ENCODE measurements around the gene PRKCE. TPM values are rescaled to one million over a fixed set of nuclear protein-coding genes. Genes with fewer than 3 reads are reported as not detected.

PRKCE gene
- total and polyA plus RNA-seq, 2 donors (not counting 1 experiment from before 2014, with no cell fraction given): 23.6 to 271 TPM

DNA sequence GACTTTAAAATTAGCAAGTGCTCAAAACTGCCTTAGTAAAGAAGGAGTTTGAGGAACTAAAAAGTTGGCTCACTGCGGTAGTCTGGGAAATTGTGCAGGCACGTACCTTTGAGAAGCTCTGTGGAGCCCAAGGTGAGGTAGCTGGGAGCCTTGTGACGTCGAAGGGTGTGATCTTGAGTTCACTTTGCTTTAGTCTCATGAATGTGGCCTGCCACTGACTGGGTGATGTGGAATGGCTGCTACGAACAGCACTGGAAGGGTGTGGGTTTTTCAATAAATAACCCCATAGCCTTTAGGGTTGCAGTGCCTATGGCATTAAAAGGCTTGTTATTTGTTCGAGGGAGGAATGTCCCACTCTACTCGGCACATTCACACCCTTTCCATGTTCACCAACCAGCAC lies 312.3 kb downstream of the PRKCE start:
- H2AFZ ChIP-seq (ENCODE audit: insufficient read depth, low read depth, low read length, poor library complexity, severe bottlenecking): no peak overlapping the region
- peaks cover 13 to 20% of the 10 kb centered on the region in 2 donors for H3K4me1 ChIP-seq (ENCODE audit: control insufficient read depth in 2 of 2, insufficient read depth in 2 of 2, low read length in 2 of 2)
- CTCF ChIA-PET: interaction anchor here (1.4 kb wide), 1 partner anchor 99 kb away, joined by 3 read pairs; no protein-coding TSS in a partner anchor
- ATAC-seq (ENCODE audit: low read depth) (no peak), DNase-seq (no peak)
- peaks cover 64% of the 10 kb centered on the region for H3K4me1 Mint-ChIP-seq
- peak overlapping the region; percentile 1 for H3K4me2 ChIP-seq (replicated peaks; ENCODE audit: low read depth, low read length, poor library complexity, severe bottlenecking)
- H3K27ac Mint-ChIP-seq: no peak overlapping the region
- no peaks in the 10 kb centered on the region for H3K27me3 ChIP-seq (replicated peaks in 1 of 4; ENCODE audit: control extremely low read depth in 1 of 4, control insufficient read depth in 3 of 4, insufficient read depth in 4 of 4, low read length in 3 of 4)
- no peak overlapping the region for H3K27ac ChIP-seq (ENCODE audit: low read length in 2 of 2)
- no peak overlapping the region for H3K4me3 ChIP-seq (ENCODE audit: control extremely low read depth in 1 of 5, extremely low read depth in 1 of 5, insufficient read depth in 1 of 5, low read depth in 2 of 5, low read length in 4 of 5)
- intact Hi-C loops (cut with micrococcal nuclease): no loop called here
- no peaks in the 10 kb centered on the region for H3K27me3 Mint-ChIP-seq
- H3K79me2 ChIP-seq (ENCODE audit: control insufficient read depth, insufficient read depth, low read length): peaks cover 29% of the 10 kb centered on the region
- TF ChIP-seq EZH2 (IDR thresholded peaks at IDR 0.05; ENCODE audit: borderline replicate concordance, insufficient read depth, low read depth, low read length, poor library complexity, severe bottlenecking): no peak
- TF ChIP-seq, protein P1, sequence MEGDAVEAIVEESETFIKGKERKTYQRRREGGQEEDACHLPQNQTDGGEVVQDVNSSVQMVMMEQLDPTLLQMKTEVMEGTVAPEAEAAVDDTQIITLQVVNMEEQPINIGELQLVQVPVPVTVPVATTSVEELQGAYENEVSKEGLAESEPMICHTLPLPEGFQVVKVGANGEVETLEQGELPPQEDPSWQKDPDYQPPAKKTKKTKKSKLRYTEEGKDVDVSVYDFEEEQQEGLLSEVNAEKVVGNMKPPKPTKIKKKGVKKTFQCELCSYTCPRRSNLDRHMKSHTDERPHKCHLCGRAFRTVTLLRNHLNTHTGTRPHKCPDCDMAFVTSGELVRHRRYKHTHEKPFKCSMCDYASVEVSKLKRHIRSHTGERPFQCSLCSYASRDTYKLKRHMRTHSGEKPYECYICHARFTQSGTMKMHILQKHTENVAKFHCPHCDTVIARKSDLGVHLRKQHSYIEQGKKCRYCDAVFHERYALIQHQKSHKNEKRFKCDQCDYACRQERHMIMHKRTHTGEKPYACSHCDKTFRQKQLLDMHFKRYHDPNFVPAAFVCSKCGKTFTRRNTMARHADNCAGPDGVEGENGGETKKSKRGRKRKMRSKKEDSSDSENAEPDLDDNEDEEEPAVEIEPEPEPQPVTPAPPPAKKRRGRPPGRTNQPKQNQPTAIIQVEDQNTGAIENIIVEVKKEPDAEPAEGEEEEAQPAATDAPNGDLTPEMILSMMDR (IDR thresholded peaks at IDR 0.05): no peak
- no peaks in the 10 kb centered on the region for H3K9me3 ChIP-seq (ENCODE audit: control extremely low read depth in 1 of 3, control insufficient read depth in 2 of 3, insufficient read depth in 1 of 3, low read length in 2 of 3)
- H4K20me1 ChIP-seq (ENCODE audit: control insufficient read depth, insufficient read depth, low read length, poor library complexity, severe bottlenecking): peaks cover 57% of the 10 kb centered on the region
- no peak overlapping the region for H3K9ac ChIP-seq (ENCODE audit: low read length)
- H3K4me3 Mint-ChIP-seq: no peak overlapping the region
- POLR2A ChIA-PET: no interaction called here
- no peaks in the 10 kb centered on the region for H3K9me3 Mint-ChIP-seq (ENCODE audit: insufficient read depth)
- H3K36me3 ChIP-seq (replicated peaks in 1 of 2; ENCODE audit: control extremely low read depth in 1 of 2, control insufficient read depth in 1 of 2, extremely low read depth in 1 of 2, insufficient read depth in 2 of 2, low read length in 1 of 2): peaks cover 0 to 3% of the 10 kb centered on the region in 2 experiments
- WGBS (ENCODE audit: insufficient coverage): 63% methylated on average over 5 of the region's 7 CpGs

DNA sequence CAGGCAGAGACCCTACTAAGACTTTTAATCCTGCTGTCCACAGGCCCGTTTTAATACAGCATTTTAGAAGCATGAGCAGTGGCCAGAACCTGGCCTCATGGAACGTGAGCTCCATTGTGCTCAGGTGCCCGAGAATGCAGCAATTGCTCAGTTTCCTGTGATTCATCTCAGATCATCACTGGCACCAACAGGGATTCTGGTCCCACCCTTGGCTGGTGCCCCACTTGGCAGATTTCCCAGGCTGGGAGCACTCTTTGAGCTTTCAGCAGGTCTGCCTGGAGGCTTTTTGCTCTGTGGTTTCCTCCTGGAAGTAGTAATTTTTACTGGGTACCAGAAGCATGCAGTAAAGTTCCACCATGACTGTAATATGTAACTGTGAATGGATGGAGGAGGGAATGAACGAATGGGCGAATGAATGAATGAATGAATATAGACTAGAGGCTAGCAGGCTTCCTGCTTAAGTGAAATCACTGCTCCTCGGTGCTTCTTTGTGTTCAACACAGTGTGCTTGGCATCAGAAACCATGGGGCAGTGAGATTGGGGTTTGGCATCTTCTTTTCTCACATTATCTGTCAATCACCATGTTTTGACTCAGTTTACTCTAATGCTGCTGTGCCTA lies 312.9 kb downstream of the PRKCE start:
- Histone ChIP-seq H2AFZ (ENCODE audit: insufficient read depth, low read depth, low read length, poor library complexity, severe bottlenecking) (no peak overlapping the region), H3K79me2 (ENCODE audit: control insufficient read depth, insufficient read depth, low read length) (peaks cover 24% of the 10 kb centered on the region), H3K4me1 (ENCODE audit: control insufficient read depth in 2 of 2, insufficient read depth in 2 of 2, low read length in 2 of 2) (peaks cover 13 to 20% of the 10 kb centered on the region in 2 donors), H3K4me2 (replicated peaks; ENCODE audit: low read depth, low read length, poor library complexity, severe bottlenecking) (peak overlapping the region; percentile 1), H3K9me3 (ENCODE audit: control extremely low read depth in 1 of 3, control insufficient read depth in 2 of 3, insufficient read depth in 1 of 3, low read length in 2 of 3) (no peaks in the 10 kb centered on the region), H4K20me1 (ENCODE audit: control insufficient read depth, insufficient read depth, low read length, poor library complexity, severe bottlenecking) (peaks cover 53% of the 10 kb centered on the region), H3K27me3 (replicated peaks in 1 of 4; ENCODE audit: control extremely low read depth in 1 of 4, control insufficient read depth in 3 of 4, insufficient read depth in 4 of 4, low read length in 3 of 4) (no peaks in the 10 kb centered on the region), H3K4me3 (ENCODE audit: control extremely low read depth in 1 of 5, extremely low read depth in 1 of 5, insufficient read depth in 1 of 5, low read depth in 2 of 5, low read length in 4 of 5) (no peak overlapping the region), H3K27ac (ENCODE audit: low read length in 2 of 2) (no peak overlapping the region), H3K36me3 (replicated peaks in 1 of 2; ENCODE audit: control extremely low read depth in 1 of 2, control insufficient read depth in 1 of 2, extremely low read depth in 1 of 2, insufficient read depth in 2 of 2, low read length in 1 of 2) (peaks cover 0 to 3% of the 10 kb centered on the region in 2 experiments), H3K9ac (ENCODE audit: low read length) (no peak overlapping the region)
- WGBS (ENCODE audit: insufficient coverage): 20% methylated on average over 6 of the region's 6 CpGs
- Mint-ChIP-seq H3K9me3 (ENCODE audit: insufficient read depth) (no peaks in the 10 kb centered on the region), H3K27ac (peak overlapping the region; percentile 29), H3K27me3 (no peaks in the 10 kb centered on the region), H3K4me1 (peaks cover 64% of the 10 kb centered on the region), H3K4me3 (peak overlapping the region; percentile 44)
- ChIA-PET CTCF (interaction anchor here (1.4 kb wide), 1 partner anchor 98 kb away, joined by 3 read pairs; no protein-coding TSS in a partner anchor), POLR2A (no interaction called here)
- ATAC-seq (ENCODE audit: low read depth): no peak
- intact Hi-C loops (cut with micrococcal nuclease): no loop called here
- TF ChIP-seq EZH2 (IDR thresholded peaks at IDR 0.05; ENCODE audit: borderline replicate concordance, insufficient read depth, low read depth, low read length, poor library complexity, severe bottlenecking): no peak
- TF ChIP-seq, protein P1 (IDR thresholded peaks at IDR 0.05): no peak
- no peak for DNase-seq
